Measurements from ENCODE around the gene EVL.
"Not testable (repeated sequence)": the region's sequence is repeated elsewhere in the genome, so short reads cannot be mapped to it uniquely, and the experiment has no call there.

The EVL gene

DNA sequence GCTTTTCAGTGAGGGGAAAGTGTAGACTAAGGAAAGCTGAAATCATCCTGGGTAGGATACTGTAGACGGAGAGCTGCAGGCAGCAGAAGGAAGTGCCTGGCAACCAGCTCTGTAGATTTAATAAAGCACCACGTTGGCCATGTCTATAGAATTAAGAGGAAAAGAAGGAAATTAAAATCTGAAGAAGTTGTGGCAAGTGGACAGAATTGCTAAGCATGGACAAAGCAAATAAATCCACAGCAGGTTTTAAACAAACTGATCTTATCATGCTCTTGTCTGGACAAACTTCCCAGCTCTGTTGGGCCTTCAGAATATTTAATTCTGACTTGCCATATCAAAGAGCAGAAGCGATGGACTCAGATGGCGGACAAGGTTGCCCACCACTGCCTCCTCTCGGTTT, 27.2 kb upstream of the EVL start:
- DNase-seq (ENCODE audit: low spot score) = no peak

DNA sequence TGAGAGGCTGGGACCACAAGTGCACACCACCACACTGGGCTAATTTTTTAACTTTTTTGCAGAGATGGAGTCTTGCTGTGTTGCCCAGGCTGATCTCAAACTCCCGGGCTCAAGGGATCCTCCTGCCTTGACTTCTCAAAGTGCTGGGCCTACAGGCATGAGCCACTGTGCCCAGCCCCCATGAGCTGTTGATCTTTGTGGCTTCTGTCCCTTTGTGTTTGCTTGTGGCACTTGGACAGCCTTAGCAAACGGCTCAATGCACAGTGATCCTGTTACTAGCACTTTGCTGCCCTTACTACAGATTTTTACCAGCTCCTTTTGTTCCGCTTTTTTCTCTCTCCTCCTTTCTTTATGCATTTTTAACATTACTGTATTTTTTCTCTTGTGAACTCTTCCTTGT, 25.3 kb upstream of the EVL start:
- DNase-seq (ENCODE audit: low spot score) = no peak

- no peak for DNase-seq (ENCODE audit: low spot score)
Measured at GRCh38 chr14:100041271-100041670, 24.0 kb upstream of the EVL start.

DNA sequence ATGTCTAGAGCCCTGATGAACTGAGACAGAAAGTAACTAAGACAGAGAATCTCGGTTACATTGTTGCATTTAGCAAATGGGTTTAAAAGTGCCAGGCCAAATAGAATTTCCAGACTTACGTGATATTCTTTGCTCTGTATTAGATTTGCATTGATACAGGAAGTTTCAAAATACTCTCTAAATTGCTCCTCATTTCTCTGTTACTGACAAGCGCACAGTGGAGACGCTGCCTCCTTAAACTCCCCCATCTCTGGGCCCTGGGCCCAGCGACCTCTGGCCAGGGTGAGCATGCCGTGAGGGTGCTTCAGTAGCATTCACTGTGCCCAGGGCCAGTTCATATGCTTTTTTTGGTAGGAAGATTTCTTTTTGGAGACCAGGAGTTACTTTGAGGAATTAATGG, 22.9 kb upstream of the EVL start:
- no peak for DNase-seq (ENCODE audit: low spot score)

- DNase-seq (ENCODE audit: low spot score) = peak; percentile 12
Measured at GRCh38 chr14:100045642-100046344, 19.4 kb upstream of the EVL start.

- DNase-seq (ENCODE audit: low spot score) = no peak
Measured at GRCh38 chr14:100047600-100047999, 17.6 kb upstream of the EVL start.

DNA sequence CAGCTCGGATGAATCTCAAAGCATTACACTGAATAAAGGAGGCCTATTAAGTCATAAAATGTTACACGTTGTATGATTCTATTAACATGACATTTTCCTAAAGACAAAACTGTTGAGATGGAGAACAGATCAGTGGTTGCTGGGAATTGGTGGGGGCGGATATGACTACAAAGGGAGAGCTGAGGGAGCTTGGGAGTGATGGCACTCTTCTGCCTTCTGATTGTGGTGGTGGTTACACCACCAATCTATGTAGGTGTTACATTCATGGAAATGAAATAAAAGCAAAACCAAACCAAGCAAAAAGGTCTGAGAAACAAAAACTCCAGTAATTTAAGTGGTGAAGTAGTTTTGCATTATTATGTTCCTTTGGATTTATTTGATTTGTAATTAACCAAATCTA, 16.4 kb upstream of the EVL start:
- DNase-seq (ENCODE audit: low spot score) = no peak

DNA sequence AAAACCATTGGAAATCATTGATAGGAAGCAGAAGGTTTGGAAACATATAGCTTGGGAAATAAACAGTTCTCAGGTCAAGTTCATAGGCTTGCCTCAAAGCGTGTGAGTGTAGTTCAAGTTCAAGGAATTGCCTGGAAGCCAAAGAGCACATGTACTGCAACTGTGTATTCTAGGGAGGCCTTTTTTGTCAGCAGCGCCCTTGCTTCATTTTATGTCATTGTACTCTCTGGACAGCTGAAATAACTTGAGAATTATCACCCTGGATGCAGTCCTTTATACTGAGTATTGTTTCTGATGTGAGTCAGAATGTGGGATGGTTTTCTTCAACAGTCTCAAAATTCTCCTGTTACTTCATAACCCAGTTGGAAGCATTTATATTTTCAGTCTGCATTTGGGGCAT, 16.0 kb upstream of the EVL start:
- peak; percentile 52 for DNase-seq (ENCODE audit: low spot score)

DNA sequence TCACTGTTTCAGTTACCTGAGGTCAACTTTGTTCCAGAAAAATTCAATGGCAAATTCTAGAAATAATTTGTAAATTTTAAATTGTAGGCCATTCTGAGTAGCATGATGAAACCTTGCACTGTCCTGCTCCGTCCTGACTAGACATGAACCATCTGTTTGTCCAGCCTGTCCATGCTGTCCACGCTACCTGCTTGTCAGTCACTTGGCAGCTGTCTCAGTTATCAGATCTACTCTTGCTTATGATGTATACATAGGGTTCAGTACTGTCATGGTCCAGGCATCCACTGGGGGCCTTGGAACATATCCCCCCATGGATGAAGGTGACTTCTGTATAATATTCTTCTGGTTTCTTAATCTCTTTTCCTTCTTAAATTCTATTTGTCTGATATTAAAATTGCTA, 14.1 kb upstream of the EVL start:
- no peak for DNase-seq (ENCODE audit: low spot score)

GRCh38 chr14:100051543-100051942, 13.7 kb upstream of the EVL start:
- DNase-seq (ENCODE audit: low spot score) = no peak

- no peak for DNase-seq (ENCODE audit: low spot score)
Measured at GRCh38 chr14:100052819-100053218, 12.4 kb upstream of the EVL start.

DNA sequence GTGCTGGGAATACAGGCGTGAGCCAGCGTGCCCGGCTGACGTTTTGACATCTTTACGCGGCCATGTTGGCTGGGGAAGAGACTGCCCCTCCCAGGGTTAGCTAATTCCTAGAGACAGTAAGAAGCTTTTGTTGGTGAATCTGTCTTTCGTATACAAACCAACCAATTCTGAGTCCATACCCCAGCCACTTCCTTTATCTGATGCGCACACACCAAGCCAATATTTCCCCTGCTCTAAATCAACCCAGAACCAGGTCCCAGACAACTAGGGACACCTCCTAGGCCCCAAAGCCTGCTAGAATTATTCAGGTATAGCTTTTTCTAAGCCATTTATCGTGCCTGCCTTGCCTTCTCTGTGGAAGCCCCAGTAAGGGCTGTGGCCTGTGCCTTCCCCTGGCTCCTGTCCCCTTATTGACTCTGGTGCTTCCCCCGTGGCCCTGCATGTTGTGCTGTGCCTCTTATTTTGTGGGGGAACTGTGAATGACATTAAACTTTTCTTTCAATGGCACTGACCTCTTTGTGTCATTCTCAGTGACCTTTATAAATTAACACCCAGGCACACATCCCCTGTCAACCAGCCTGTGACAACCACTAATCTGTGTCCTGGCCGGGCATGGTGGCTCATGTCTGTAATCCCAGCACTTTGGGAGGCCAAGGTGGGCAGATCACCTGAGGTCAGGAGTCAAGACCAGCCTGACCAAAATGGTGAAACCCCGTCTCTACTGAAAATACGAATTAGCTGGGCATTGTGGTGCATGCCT, 10.7 kb upstream of the EVL start:
- DNase-seq (ENCODE audit: low spot score) = no peak

DNA sequence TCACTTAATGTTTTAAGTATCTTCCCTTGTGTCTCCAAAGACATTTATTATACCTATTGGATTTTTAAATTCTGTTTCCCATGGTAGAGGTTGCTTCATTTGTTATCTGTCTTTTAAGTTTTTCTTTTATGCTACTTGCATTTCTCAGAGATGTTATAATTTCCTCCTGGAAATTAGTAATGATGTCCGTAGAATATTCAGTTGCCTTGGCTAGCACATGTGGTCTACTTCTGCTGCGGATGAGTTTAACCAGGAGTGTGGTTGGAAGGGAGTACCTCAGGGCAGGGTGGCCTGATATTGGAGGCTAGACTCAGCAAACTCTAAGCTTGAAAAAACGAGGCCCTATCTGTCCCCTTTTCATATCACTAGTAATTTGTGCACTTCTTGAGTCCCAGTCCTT, 8.8 kb upstream of the EVL start:
- no peak for DNase-seq (ENCODE audit: low spot score)

DNA sequence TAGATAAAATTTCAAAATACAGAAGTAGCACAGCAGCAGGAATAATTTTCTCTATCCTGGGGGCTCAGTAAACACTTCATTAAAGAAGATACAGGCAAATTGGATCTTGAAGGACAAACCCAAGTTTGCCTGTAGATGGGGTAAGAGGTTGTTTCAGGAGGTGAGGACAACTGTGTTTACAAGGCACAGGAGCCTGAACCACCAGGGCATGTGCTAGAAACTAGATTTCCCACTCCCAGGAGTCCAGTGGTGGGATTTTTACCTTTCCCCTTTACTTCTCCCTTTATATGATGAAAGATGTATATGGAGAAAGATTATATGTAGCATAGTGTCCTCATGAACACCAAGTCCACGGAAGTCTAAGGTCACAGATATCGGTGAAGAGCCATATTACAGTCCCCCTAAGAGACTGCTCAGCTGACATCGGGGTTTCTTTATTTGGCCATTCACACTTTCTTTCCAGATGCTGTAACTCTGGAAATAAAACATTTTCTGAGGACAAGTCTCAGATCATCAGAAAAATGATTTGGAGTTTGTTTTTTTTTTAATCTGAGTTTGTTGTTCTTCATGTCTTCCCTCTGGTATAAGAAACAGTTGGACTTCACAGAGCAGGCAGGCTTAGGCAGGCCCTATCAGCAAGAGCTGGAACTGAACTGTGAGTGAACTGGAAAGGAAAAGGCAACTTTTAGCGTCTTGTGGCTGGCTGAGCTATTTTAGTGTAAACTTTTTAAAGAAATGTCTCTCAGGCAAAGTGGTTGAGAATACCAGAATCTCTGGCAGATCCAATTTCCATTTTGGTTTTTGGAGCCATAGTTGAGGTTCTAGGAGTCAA, 8.0 kb upstream of the EVL start:
- peak; percentile 24 for DNase-seq (ENCODE audit: low spot score)

DNA sequence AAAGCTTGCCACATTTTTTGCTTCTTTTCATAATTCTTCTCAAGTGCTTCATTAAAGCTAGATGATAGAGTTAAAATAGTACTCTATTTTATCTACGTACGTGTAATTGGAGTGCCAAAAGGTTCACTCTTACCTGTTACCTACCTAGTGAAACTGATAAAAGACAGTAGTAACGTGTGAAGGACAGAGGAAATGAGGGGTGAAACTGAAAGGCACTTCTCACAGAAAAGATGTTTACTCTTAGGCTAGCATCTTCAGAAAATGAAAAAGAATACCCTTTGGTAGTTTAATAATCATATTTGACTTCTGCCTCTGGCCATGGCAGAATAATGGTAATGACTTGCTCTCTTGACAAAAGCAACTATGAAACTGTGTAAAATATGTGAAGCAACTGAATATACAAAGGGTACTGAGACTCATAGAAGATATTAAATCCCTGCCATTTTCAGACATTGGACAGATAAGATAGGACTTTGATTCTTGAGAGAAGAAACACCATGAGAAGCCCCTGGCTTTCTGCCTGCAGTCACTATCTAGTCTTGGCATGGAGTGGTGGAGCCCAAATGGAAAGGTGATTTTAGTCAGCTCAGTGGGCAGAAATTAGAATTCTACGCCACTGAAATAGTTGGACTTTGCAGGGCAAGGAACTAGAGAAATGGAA, 6.3 kb upstream of the EVL start:
- DNase-seq (ENCODE audit: low spot score) = no peak

DNA sequence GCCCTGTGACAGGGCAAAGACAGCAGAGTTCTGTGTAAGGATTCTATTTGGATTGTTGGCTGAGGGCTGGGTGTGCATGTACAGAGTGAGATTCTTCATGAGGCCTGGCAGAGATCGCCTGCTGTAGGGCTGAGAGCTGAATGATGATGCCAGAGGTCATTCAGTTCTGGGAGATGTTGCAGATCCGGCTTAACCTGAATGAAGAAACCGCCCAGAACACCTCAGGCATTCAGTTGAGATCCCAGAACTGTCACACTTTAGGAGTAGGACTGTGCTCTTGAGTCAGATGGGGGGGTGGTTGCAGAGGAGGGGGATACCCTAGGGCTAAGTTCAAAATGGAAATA, 5.8 kb upstream of the EVL start:
- no peak for DNase-seq (ENCODE audit: low spot score)

DNA sequence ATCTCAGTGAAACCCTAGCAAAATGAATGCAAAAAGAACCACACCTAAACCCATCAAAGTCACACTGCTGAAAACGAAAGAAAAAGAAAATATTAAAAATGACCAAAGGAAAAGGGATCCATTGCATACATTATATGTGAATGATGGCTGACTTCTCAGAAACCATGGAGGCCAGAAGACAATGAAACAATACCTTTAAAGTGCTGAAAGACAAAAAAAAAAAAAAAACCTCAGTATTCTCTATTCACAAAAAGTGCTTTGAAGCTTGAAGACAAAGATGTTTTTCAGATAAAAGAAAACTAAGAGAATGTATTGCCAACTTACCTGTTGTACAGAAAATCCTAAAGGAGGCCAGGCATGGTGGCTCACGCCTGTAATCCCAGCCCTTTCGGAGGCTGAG, 4.5 kb upstream of the EVL start:
- DNase-seq (ENCODE audit: low spot score) = no peak

GRCh38 chr14:100062590-100062989, 2.6 kb upstream of the EVL start:
- no peak for DNase-seq (ENCODE audit: low spot score)

DNA sequence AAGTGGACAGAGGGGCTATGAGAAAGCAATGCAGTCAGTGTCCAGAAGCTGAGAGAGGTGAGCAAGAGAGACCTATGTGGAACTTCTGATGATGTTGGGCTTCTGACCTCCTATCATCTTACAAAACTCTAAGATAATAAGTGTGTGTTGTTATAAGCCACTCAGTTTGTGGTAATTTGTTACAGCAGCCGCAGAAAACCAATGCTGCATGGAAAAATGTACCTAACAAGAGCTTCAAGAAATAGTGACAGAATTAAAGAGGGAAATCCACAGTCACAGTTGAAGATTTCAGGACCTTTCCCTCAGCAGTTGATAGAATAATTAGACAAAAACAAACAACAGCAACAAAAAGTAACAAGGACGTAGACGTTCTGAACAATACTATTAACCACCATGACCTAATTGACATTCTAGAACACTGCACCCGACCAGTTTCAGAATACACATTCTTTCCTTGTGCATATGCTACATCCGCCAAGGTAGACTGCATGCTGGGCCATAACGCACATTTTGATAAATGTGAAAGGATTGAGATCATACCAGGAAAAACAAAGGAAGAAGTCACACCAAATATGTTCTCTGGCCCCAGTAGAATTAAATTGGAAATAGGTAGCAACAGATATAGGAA, 1.8 kb upstream of the EVL start:
- DNase-seq (ENCODE audit: low spot score) = no peak

GRCh38 chr14:100064335-100065092, 708 bp upstream of the EVL start:
- DNase-seq (ENCODE audit: low spot score) = not testable (repeated sequence)

GRCh38 chr14:100065942-100066574, 836 bp downstream of the EVL start:
- no peak for DNase-seq (ENCODE audit: low spot score)

Measured in GM03348 (cell line).